SK-N-MC (cell line): ENCODE results near the gene RNF115.

Experiments
- DNase-seq: peaks from one replicate; pipeline ENCODE4 v3.0.0-alpha.2; 2011; ENCODE audit warnings: low read depth, low spot score
- H3K27ac ChIP-seq: fragments of 200-600 bp; sonication (generic); 2 replicates; pipeline ENCODE4 v1.5.1; 2016; ENCODE audit warnings: mixed run types
- H3K36me3 ChIP-seq: fragments of 200-600 bp; sonication (generic); 2 replicates; pipeline ENCODE4 v1.6.1; 2017; ENCODE audit warnings: antibody characterized with exemption, low read length, mixed read lengths; ENCODE audit not compliant: insufficient read depth
- H3K4me3 ChIP-seq: fragments of 200-600 bp; sonication (generic); 2 replicates; pipeline ENCODE4 v1.5.1; 2016
- H3K9ac ChIP-seq: fragments of 200-600 bp; sonication (generic); 2 replicates; pipeline ENCODE4 v1.8.0; 2017; ENCODE audit warnings: mixed run types, mixed read lengths; ENCODE audit not compliant: insufficient read length
- H3K9me3 ChIP-seq: fragments of 200-600 bp; sonication (generic); 2 replicates; pipeline ENCODE4 v1.6.1; 2017; ENCODE audit warnings: low read depth, mild to moderate bottlenecking, antibody characterized with exemption, low read length, moderate library complexity, mixed read lengths
- EZH2 ChIP-seq: fragments of 200-600 bp; sonication (generic); IDR thresholded peaks from one replicate; pipeline ENCODE4 v1.6.1; 2017; ENCODE audit warnings: antibody characterized with exemption
- FOXP2 ChIP-seq: optimal IDR thresholded peaks from 2 replicates; pipeline ENCODE3; 2011; ENCODE audit warnings: mild to moderate bottlenecking, moderate library complexity; ENCODE audit not compliant: insufficient read depth; ENCODE audit errors: extremely low read length, control extremely low read depth
- POLR2AphosphoS5 ChIP-seq: IDR thresholded peaks from 2 replicates; pipeline ENCODE4 v1.6.1; 2012; ENCODE audit warnings: mild to moderate bottlenecking, low read depth, low read length, borderline replicate concordance

RNF115 gene

GRCh38 chr1:145751491-145752037 lies 72.3 kb downstream of the RNF115 start:
- no peaks in the 10 kb centered on the region for H3K9me3 ChIP-seq
- H3K4me3 ChIP-seq = no peak overlapping the region
- H3K27ac ChIP-seq = no peak overlapping the region
- no peak overlapping the region for H3K9ac ChIP-seq
- DNase-seq = no peak
- TF ChIP-seq POLR2AphosphoS5 (no peak), FOXP2 (no peak), EZH2 (no peak)
- peaks cover 18% of the 10 kb centered on the region for H3K36me3 ChIP-seq

GRCh38 chr1:145750426-145750825 lies 73.5 kb downstream of the RNF115 start:
- Histone ChIP-seq H3K36me3 (peaks cover 24% of the 10 kb centered on the region), H3K4me3 (no peak overlapping the region), H3K27ac (no peak overlapping the region), H3K9me3 (no peaks in the 10 kb centered on the region), H3K9ac (no peak overlapping the region)
- no peak for TF ChIP-seq EZH2
- TF ChIP-seq FOXP2 = no peak
- TF ChIP-seq POLR2AphosphoS5 = no peak
- no peak for DNase-seq

- TF ChIP-seq FOXP2 = no peak
- H3K4me3 ChIP-seq = no peak overlapping the region
- H3K9me3 ChIP-seq = no peaks in the 10 kb centered on the region
- H3K36me3 ChIP-seq = peaks cover 36% of the 10 kb centered on the region
- H3K9ac ChIP-seq = no peak overlapping the region
- DNase-seq = no peak
- no peak overlapping the region for H3K27ac ChIP-seq
Measured at GRCh38 chr1:145747398-145748247, 76.3 kb downstream of the RNF115 start.

- no peak for TF ChIP-seq FOXP2
- no peak for TF ChIP-seq POLR2AphosphoS5
- no peak for TF ChIP-seq EZH2
- Histone ChIP-seq H3K27ac (no peak overlapping the region), H3K9me3 (no peaks in the 10 kb centered on the region), H3K4me3 (no peak overlapping the region), H3K36me3 (peaks cover 12% of the 10 kb centered on the region), H3K9ac (no peak overlapping the region)
- no peak for DNase-seq
Measured at GRCh38 chr1:145740269-145740668, 83.6 kb downstream of the RNF115 start.

- Histone ChIP-seq H3K36me3 (no peaks in the 10 kb centered on the region), H3K9ac (no peak overlapping the region), H3K9me3 (no peaks in the 10 kb centered on the region), H3K4me3 (no peak overlapping the region), H3K27ac (no peak overlapping the region)
- TF ChIP-seq EZH2 = no peak
- no peak for TF ChIP-seq FOXP2
- TF ChIP-seq POLR2AphosphoS5 = no peak
- DNase-seq = no peak
Measured at GRCh38 chr1:145736191-145736590, 87.7 kb downstream of the RNF115 start.

- TF ChIP-seq EZH2 (no peak), POLR2AphosphoS5 (no peak), FOXP2 (no peak)
- no peaks in the 10 kb centered on the region for H3K9me3 ChIP-seq
- no peak overlapping the region for H3K4me3 ChIP-seq
- H3K36me3 ChIP-seq = no peaks in the 10 kb centered on the region
- no peak for DNase-seq
- H3K27ac ChIP-seq = no peak overlapping the region
- no peak overlapping the region for H3K9ac ChIP-seq
Measured at GRCh38 chr1:145730900-145731299, 93.0 kb downstream of the RNF115 start.

GRCh38 chr1:145730467-145730866 lies 93.4 kb downstream of the RNF115 start:
- no peak overlapping the region for H3K4me3 ChIP-seq
- no peak overlapping the region for H3K9ac ChIP-seq
- DNase-seq = no peak
- H3K36me3 ChIP-seq = no peaks in the 10 kb centered on the region
- no peak for TF ChIP-seq EZH2
- TF ChIP-seq FOXP2 = no peak
- TF ChIP-seq POLR2AphosphoS5 = no peak
- no peaks in the 10 kb centered on the region for H3K9me3 ChIP-seq
- H3K27ac ChIP-seq = no peak overlapping the region

GRCh38 chr1:145729666-145730436 lies 94.0 kb downstream of the RNF115 start:
- no peak for DNase-seq
- H3K27ac ChIP-seq = no peak overlapping the region

More at GRCh38 chr1:145729666-145730436, 94.0 kb downstream of the RNF115 start:
- Histone ChIP-seq H3K36me3 (no peaks in the 10 kb centered on the region), H3K9ac (no peak overlapping the region), H3K9me3 (no peaks in the 10 kb centered on the region), H3K4me3 (no peak overlapping the region)
- no peak for TF ChIP-seq POLR2AphosphoS5
